Raji (cell line): Measurements from ENCODE around the gene CACNA1H.

Experiments used
- POLR2A ChIP-seq: IDR thresholded peaks from 2 replicates; pipeline ENCODE4 v1.6.1; 2011; ENCODE audit warnings: low read depth, low read length, control low read depth; ENCODE audit not compliant: insufficient read depth

CACNA1H gene

GRCh38 chr16:1256874-1257322 lies 104.0 kb downstream of the CACNA1H start:
- TF ChIP-seq POLR2A: no peak

GRCh38 chr16:1257561-1258224 lies 104.8 kb downstream of the CACNA1H start:
- TF ChIP-seq POLR2A: no peak

GRCh38 chr16:1258225-1258600 lies 105.3 kb downstream of the CACNA1H start:
- no peak for TF ChIP-seq POLR2A

- TF ChIP-seq POLR2A: no peak
These were observed 106.2 kb downstream of the CACNA1H start for GRCh38 chr16:1258906-1259759.

GRCh38 chr16:1259760-1260068 lies 106.8 kb downstream of the CACNA1H start:
- TF ChIP-seq POLR2A: no peak

- TF ChIP-seq POLR2A: no peak
These were observed 107.3 kb downstream of the CACNA1H start for GRCh38 chr16:1260101-1260680.

GRCh38 chr16:1261131-1261892 lies 108.4 kb downstream of the CACNA1H start:
- no peak for TF ChIP-seq POLR2A

GRCh38 chr16:1262210-1262845 lies 109.4 kb downstream of the CACNA1H start:
- no peak for TF ChIP-seq POLR2A

GRCh38 chr16:1262846-1263221 lies 109.9 kb downstream of the CACNA1H start:
- TF ChIP-seq POLR2A: no peak

- TF ChIP-seq POLR2A: no peak
These were observed 110.9 kb downstream of the CACNA1H start for GRCh38 chr16:1263591-1264344.

- no peak for TF ChIP-seq POLR2A
These were observed 111.6 kb downstream of the CACNA1H start for GRCh38 chr16:1264345-1265089.

- no peak for TF ChIP-seq POLR2A
These were observed 112.3 kb downstream of the CACNA1H start for GRCh38 chr16:1265090-1265630.

- no peak for TF ChIP-seq POLR2A
These were observed 112.9 kb downstream of the CACNA1H start for GRCh38 chr16:1265826-1266225.
